GM12865 (cell line): ENCODE data around the gene SERPINA4.

Experiments used
- DNase-seq: peaks from one replicate; pipeline ENCODE4 v3.0.0; 2010; ENCODE audit warnings: low read depth
- H3K4me3 ChIP-seq: 2 replicates; pipeline ENCODE4 v1.5.1; 2011; ENCODE audit warnings: mild to moderate bottlenecking, low read depth, low read length, control low read depth
- CTCF ChIP-seq: IDR thresholded peaks from 2 replicates; pipeline ENCODE4 v1.5.1; 2011; ENCODE audit warnings: low read length, control low read depth, low read depth, inconsistent platforms; ENCODE audit not compliant: insufficient read depth; ENCODE audit errors: missing control alignments

The SERPINA4 gene

GRCh38 chr14:94619297-94619696, 58.1 kb downstream of the SERPINA4 start:
- no peak for TF ChIP-seq CTCF
- no peak for DNase-seq
- H3K4me3 ChIP-seq, result no peak overlapping the region
